SJSA1 (cell line): ENCODE data around the gene TMEM130. TPM values are rescaled to one million over a fixed set of nuclear protein-coding genes. Genes with fewer than 3 reads are reported as not detected.

ENCODE experiments used
- DNase-seq, 2 experiments: peaks; one replicate each; pipeline ENCODE4 v3.0.0-alpha.2; 2015 to 2020; ENCODE audit warnings: low spot score in 2 of 2, low read depth in 1 of 2
- H3K27ac ChIP-seq: fragments of 250-450 bp; sonication (Bioruptor Pico); 2 replicates; pipeline ENCODE4 v1.5.1; 2020; ENCODE audit warnings: mild to moderate bottlenecking, moderate library complexity
- H3K27me3 ChIP-seq: fragments of 250-450 bp; sonication (Bioruptor Pico); replicated peaks from 2 replicates; pipeline ENCODE4 v1.5.1; 2020; ENCODE audit warnings: mild to moderate bottlenecking, moderate library complexity
- H3K36me3 ChIP-seq: fragments of 250-450 bp; sonication (Bioruptor Pico); 2 replicates; pipeline ENCODE4 v1.5.1; 2020; ENCODE audit warnings: mild to moderate bottlenecking
- H3K4me1 ChIP-seq: fragments of 250-450 bp; sonication (Bioruptor Pico); replicated peaks from 2 replicates; pipeline ENCODE4 v1.6.1; 2021; ENCODE audit warnings: mild to moderate bottlenecking
- H3K4me3 ChIP-seq: fragments of 250-450 bp; sonication (Bioruptor Pico); 2 replicates; pipeline ENCODE4 v1.5.1; 2020; ENCODE audit warnings: mild to moderate bottlenecking
- H3K9me3 ChIP-seq: fragments of 250-450 bp; sonication (Bioruptor Pico); replicated peaks from 2 replicates; pipeline ENCODE4 v1.5.1; 2020; ENCODE audit warnings: mild to moderate bottlenecking
- total RNA-seq: library from RNA; depleted of rRNA; stranded (reverse); fragments of >200 nt; shearing (Covaris generic); gene quantifications from 2 replicates; pipeline ENCODE4 v1.2.3, GENCODE V29; 2014; rRNA removed

Gene TMEM130
- total RNA-seq, 1 experiment from 2014 or later: 1.1 TPM

DNA sequence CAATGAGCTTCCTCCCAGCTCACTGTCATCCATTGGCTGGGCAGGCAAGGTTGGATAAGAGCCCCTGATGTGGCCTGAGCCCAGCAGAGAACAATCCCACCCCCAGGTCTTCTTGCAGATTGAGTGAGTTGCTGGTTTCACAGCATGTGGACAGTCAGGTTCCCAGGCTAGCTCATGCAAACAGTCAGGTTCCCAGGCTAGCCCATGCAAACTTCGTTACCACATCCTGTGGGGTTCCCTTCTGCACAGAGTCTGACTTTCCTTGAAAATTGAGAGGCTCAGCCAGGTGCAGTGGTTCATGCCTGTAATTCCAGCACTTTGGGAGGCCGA is 67.1 kb downstream of the TMEM130 start:
- no peak overlapping the region for H3K4me3 ChIP-seq
- H3K27ac ChIP-seq: peak overlapping the region; percentile 65
- H3K9me3 ChIP-seq: peaks cover 12% of the 10 kb centered on the region
- no peaks in the 10 kb centered on the region for H3K36me3 ChIP-seq
- H3K4me1 ChIP-seq: peaks cover 43% of the 10 kb centered on the region
- no peak for DNase-seq
- H3K27me3 ChIP-seq: no peaks in the 10 kb centered on the region

DNA sequence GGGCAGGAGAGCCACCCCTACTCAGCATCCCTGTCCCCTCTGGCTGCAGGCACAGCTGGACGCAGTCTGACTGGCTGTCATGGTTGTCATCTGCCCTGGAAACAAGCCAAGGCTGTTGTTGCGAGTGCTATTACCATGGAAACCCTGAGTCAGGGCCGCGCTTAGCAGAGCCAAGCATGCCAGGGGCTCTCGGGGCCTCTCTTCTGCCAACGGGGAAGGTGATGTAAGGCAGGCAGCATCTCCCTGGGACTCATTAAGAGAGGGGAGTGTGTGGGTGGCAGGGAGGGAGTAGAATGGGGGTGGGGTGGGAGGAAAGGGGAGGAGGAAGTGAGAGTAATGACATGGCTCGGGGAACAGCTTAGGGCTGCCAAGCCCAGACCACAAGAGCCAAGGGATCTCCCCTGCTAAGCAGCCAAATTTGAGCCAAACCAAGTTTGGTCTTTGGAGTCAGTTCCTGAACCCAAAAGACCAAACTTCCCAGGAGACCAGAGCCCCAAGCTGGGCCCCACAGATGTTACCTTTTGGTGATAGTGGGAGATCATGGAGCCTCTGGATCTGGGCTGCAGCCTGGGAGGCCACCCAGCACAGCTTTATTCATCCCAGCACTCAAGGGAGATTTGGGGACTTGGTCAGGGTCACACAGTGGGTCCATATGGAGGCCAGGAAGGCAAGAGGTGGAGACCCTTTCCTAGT is 67.6 kb downstream of the TMEM130 start:
- Histone ChIP-seq H3K27me3 (no peaks in the 10 kb centered on the region), H3K27ac (peak overlapping the region; percentile 65), H3K4me3 (no peak overlapping the region), H3K4me1 (peaks cover 38% of the 10 kb centered on the region), H3K9me3 (peaks cover 12% of the 10 kb centered on the region), H3K36me3 (no peaks in the 10 kb centered on the region)
- peak; percentile 86 to 96 for DNase-seq

DNA sequence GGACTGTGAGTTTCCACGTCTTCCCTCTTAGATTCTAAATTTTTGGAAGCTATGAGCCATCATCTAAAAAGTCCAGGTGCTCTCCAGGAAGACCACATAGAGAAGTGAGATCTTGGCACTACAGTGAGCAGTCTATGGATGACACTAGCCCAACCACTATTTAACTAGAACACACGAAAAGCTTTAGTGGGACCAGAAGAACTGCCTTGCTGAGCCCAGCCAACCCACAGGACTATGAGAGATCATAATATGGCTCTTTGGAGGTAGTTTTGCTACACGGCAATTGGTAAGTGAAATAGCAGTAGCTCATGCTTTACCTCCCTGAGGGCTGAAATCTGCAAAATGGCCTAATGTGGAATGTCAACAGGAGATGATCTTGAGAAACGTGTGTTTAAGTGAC is 68.8 kb downstream of the TMEM130 start:
- DNase-seq: no peak
- Histone ChIP-seq H3K36me3 (no peaks in the 10 kb centered on the region), H3K9me3 (peaks cover 12% of the 10 kb centered on the region), H3K27me3 (no peaks in the 10 kb centered on the region), H3K4me1 (peaks cover 31% of the 10 kb centered on the region), H3K4me3 (no peak overlapping the region), H3K27ac (0 out of 2 replicates have a peak overlapping the region, but pooled peaks have one; percentile 61)

DNA sequence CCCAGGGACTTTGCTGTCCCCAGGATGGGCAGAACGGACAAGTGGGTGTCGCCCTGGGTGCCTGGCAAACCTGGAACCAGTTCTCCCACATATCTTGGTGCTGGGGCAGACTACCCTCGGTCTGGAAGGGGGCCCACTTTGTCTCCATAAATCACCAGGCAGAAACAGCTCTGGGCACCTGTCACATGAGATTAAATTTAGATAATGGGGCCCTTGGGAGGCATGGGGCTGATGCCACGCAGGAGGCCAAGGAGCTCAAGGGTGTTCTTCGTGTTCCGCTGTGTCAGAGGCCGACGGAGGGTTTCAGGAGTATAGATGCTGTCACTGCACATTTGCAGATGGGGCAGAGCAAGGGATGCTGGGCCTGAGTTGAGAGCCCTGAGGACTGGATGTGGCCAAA is 72.7 kb downstream of the TMEM130 start:
- Histone ChIP-seq H3K36me3 (no peaks in the 10 kb centered on the region), H3K4me3 (no peak overlapping the region), H3K4me1 (peaks cover 18% of the 10 kb centered on the region), H3K9me3 (peaks cover 12% of the 10 kb centered on the region), H3K27me3 (no peaks in the 10 kb centered on the region), H3K27ac (no peak overlapping the region)
- no peak for DNase-seq

Other genes starting within 250 kb of the TMEM130 start
- gene TRRAP, start 8.5 kb upstream of the TMEM130 start, total RNA-seq: 5.6 and 12.7 TPM in 2 replicates